ENCODE results near the gene ZNF366. TPM values are rescaled to one million over a fixed set of nuclear protein-coding genes. Genes with fewer than 3 reads are reported as not detected.

The ZNF366 gene
- total RNA-seq, 1 experiment from 2014 or later = not detected

- intact Hi-C loops (cut with micrococcal nuclease) = no loop called here
- Histone ChIP-seq H4K20me1 (ENCODE audit: insufficient read depth) (no peaks in the 10 kb centered on the region), H3K27ac (ENCODE audit: low read depth, low read length) (no peak overlapping the region), H2AFZ (ENCODE audit: low read depth, low read length, poor library complexity, severe bottlenecking) (no peak overlapping the region), H3K4me3 (replicated peaks in 1 of 2; ENCODE audit: low read depth in 1 of 2, low read length in 2 of 2) (no peak overlapping the region), H3K4me2 (ENCODE audit: low read length) (no peak overlapping the region), H3K36me3 (ENCODE audit: control insufficient read depth in 1 of 2, insufficient read depth in 2 of 2, low read length in 2 of 2) (no peaks in the 10 kb centered on the region), H3K4me1 (ENCODE audit: control insufficient read depth in 1 of 2, insufficient read depth in 2 of 2, low read length in 2 of 2) (no peaks in the 10 kb centered on the region), H3K27me3 (ENCODE audit: insufficient read depth, low read length) (no peaks in the 10 kb centered on the region), H3K9me3 (ENCODE audit: control insufficient read depth in 1 of 2, insufficient read depth in 1 of 2, low read depth in 1 of 2, low read length in 2 of 2) (no peaks in the 10 kb centered on the region), H3K9ac (ENCODE audit: low read length) (no peak overlapping the region), H3K79me2 (ENCODE audit: insufficient read depth, low read length) (no peaks in the 10 kb centered on the region), H3K9me2 (ENCODE audit: insufficient read depth) (no peaks in the 10 kb centered on the region)
- no TSS peak for BruUV-seq (replicated peaks)
- RAD21 ChIA-PET (ENCODE audit: low non-redundant PET in 1 of 2, low total read pairs in 2 of 2, uncharacterized antibody in 2 of 2, unreplicated experiment in 2 of 2) = no interaction called here
- POLR2A ChIA-PET = no interaction called here
- ATAC-seq (no peak), DNase-seq (ENCODE audit: low read depth, low spot score) (no peak)
- CTCF ChIA-PET = no interaction called here
- no peak for TF ChIP-seq REST (IDR thresholded peaks at IDR 0.05; ENCODE audit: low read depth)
- no peak for TF ChIP-seq ZBTB33 (IDR thresholded peaks at IDR 0.05; ENCODE audit: extremely low read depth, insufficient replicate concordance, low read length)
These were observed 48.7 kb upstream of the ZNF366 start for GRCh38 chr5:72555871-72556270.

- POLR2A ChIA-PET = no interaction called here
- H3K9me3 ChIP-seq (ENCODE audit: control insufficient read depth in 1 of 2, insufficient read depth in 1 of 2, low read depth in 1 of 2, low read length in 2 of 2) = no peaks in the 10 kb centered on the region
- H4K20me1 ChIP-seq (ENCODE audit: insufficient read depth) = no peaks in the 10 kb centered on the region
- CTCF ChIA-PET = no interaction called here
- H3K9me2 ChIP-seq (ENCODE audit: insufficient read depth) = no peaks in the 10 kb centered on the region
- H2AFZ ChIP-seq (ENCODE audit: low read depth, low read length, poor library complexity, severe bottlenecking) = no peak overlapping the region
- no peak overlapping the region for H3K4me2 ChIP-seq (ENCODE audit: low read length)
- ATAC-seq = no peak
- no TSS peak for BruUV-seq (replicated peaks)
- DNase-seq (ENCODE audit: low read depth, low spot score) = no peak
- H3K4me3 ChIP-seq (replicated peaks in 1 of 2; ENCODE audit: low read depth in 1 of 2, low read length in 2 of 2) = no peak overlapping the region
- no peaks in the 10 kb centered on the region for H3K4me1 ChIP-seq (ENCODE audit: control insufficient read depth in 1 of 2, insufficient read depth in 2 of 2, low read length in 2 of 2)
- no peaks in the 10 kb centered on the region for H3K27me3 ChIP-seq (ENCODE audit: insufficient read depth, low read length)
- no peaks in the 10 kb centered on the region for H3K36me3 ChIP-seq (ENCODE audit: control insufficient read depth in 1 of 2, insufficient read depth in 2 of 2, low read length in 2 of 2)
- no peak overlapping the region for H3K27ac ChIP-seq (ENCODE audit: low read depth, low read length)
- intact Hi-C loops (cut with micrococcal nuclease) = no loop called here
- no peaks in the 10 kb centered on the region for H3K79me2 ChIP-seq (ENCODE audit: insufficient read depth, low read length)
- TF ChIP-seq ZBTB33 (IDR thresholded peaks at IDR 0.05; ENCODE audit: extremely low read depth, insufficient replicate concordance, low read length) = no peak
- TF ChIP-seq SRF (IDR thresholded peaks at IDR 0.05; ENCODE audit: low read depth) = no peak
- TF ChIP-seq YY1 (IDR thresholded peaks at IDR 0.05; ENCODE audit: extremely low read depth, insufficient replicate concordance, low read depth, low read length) = no peak
- TF ChIP-seq ZNF274 (IDR thresholded peaks at IDR 0.05; ENCODE audit: low read depth, low read length) = no peak
- RAD21 ChIA-PET (ENCODE audit: low non-redundant PET in 1 of 2, low total read pairs in 2 of 2, uncharacterized antibody in 2 of 2, unreplicated experiment in 2 of 2) = no interaction called here
- no peak overlapping the region for H3K9ac ChIP-seq (ENCODE audit: low read length)
These were observed 47.7 kb upstream of the ZNF366 start for GRCh38 chr5:72554897-72555296.
